Nephron progenitor cell (in vitro differentiated cells): ENCODE data around the gene STXBP5.

Experiments used
- DNase-seq: peaks from one replicate; pipeline ENCODE4 v3.0.0; 2021
- H3K27ac Mint-ChIP-seq: 2 replicates; pipeline ENCODE4 v1.8.0; 2021; ENCODE audit warnings: mild to moderate bottlenecking, moderate library complexity, mixed read lengths
- H3K27me3 Mint-ChIP-seq: 2 replicates; pipeline ENCODE4 v1.8.0; 2021; ENCODE audit warnings: mild to moderate bottlenecking, low read depth, mixed read lengths; ENCODE audit not compliant: poor library complexity
- H3K36me3 Mint-ChIP-seq: 2 replicates; pipeline ENCODE4 v1.8.0; 2021; ENCODE audit warnings: low read depth, mixed read lengths
- H3K4me1 Mint-ChIP-seq: 2 replicates; pipeline ENCODE4 v1.8.0; 2021; ENCODE audit warnings: mixed read lengths
- H3K4me3 Mint-ChIP-seq: 2 replicates; pipeline ENCODE4 v1.8.0; 2021; ENCODE audit warnings: mild to moderate bottlenecking, moderate library complexity, mixed read lengths
- H3K9me3 Mint-ChIP-seq: 2 replicates; pipeline ENCODE4 v1.8.0; 2021; ENCODE audit warnings: mild to moderate bottlenecking, moderate library complexity, mixed read lengths
- TF ChIP-seq, protein P1 (sequence below): fragments of 200-600 bp; sonication (generic); IDR thresholded peaks from 2 replicates; pipeline ENCODE4 v1.5.0; 2021; ENCODE audit warnings: antibody characterized with exemption

Gene STXBP5

DNA sequence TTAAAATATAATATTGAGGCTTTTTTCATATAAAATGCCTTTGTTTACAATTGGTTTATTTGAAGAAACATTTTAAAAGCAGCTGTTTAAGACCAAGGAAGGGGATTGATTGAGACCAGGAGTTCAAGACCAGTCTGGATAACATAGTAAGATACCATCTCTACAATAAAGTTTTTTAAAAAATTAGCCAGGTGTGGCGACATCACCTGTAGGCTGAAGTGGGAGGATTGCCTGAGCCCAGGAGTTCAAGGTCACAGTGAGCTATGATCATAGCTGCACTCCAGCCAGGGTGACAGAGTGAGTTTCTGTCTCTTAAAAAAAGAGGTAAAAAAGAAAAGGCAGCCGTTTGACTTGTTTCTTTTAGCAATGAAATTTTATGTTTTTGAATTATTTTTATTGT lies 117.0 kb downstream of the STXBP5 start:
- Mint-ChIP-seq H3K4me3 (no peak overlapping the region), H3K36me3 (peaks cover 22% of the 10 kb centered on the region), H3K4me1 (no peaks in the 10 kb centered on the region), H3K27ac (no peak overlapping the region), H3K27me3 (no peaks in the 10 kb centered on the region), H3K9me3 (no peaks in the 10 kb centered on the region)
- no peak for DNase-seq
- TF ChIP-seq, protein P1, sequence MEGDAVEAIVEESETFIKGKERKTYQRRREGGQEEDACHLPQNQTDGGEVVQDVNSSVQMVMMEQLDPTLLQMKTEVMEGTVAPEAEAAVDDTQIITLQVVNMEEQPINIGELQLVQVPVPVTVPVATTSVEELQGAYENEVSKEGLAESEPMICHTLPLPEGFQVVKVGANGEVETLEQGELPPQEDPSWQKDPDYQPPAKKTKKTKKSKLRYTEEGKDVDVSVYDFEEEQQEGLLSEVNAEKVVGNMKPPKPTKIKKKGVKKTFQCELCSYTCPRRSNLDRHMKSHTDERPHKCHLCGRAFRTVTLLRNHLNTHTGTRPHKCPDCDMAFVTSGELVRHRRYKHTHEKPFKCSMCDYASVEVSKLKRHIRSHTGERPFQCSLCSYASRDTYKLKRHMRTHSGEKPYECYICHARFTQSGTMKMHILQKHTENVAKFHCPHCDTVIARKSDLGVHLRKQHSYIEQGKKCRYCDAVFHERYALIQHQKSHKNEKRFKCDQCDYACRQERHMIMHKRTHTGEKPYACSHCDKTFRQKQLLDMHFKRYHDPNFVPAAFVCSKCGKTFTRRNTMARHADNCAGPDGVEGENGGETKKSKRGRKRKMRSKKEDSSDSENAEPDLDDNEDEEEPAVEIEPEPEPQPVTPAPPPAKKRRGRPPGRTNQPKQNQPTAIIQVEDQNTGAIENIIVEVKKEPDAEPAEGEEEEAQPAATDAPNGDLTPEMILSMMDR: no peak

DNA sequence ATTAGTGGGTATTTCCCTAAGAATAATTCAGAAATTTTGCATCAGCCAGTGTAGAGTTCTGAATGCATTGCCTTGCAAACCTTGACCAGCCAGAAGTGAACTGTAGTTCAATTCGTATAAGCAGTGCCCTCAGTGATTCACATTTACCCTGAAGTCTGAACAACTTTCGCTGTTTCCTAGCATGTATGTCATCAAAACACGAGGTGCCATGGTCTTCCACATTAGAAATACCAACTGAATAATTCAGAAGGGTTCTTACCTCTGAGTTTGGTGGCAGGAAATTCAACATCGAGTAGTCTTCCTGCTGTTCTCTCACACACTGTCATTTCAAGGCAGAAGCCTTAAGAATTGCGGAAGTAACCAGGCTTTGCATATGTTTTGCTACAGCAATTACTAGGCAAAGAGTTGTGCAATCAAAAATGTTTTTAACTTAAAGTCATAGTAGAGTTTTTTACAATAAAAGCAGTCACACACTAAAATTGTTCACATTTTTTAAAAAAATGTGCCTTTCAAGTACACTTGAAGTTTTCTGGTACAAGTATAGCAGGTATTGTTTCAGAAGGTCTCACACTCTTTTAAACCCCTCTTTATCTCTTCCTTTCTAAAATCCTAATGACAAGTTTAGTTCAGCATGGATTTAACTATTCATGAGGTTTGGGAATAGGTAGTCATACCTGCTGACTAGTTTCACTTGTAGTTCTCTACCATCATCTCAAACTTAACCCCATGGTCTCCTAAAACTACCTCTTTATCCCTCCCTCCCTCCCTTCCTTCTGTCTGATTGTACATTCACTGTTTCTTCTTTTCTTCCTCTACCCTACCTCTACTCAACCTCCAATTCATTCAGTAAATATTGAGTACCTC lies 118.3 kb downstream of the STXBP5 start:
- TF ChIP-seq, protein P1: no peak
- Mint-ChIP-seq H3K27ac (no peak overlapping the region), H3K36me3 (peaks cover 29% of the 10 kb centered on the region), H3K27me3 (no peaks in the 10 kb centered on the region), H3K9me3 (no peaks in the 10 kb centered on the region), H3K4me3 (no peak overlapping the region), H3K4me1 (peaks cover 10% of the 10 kb centered on the region)
- DNase-seq: no peak

DNA sequence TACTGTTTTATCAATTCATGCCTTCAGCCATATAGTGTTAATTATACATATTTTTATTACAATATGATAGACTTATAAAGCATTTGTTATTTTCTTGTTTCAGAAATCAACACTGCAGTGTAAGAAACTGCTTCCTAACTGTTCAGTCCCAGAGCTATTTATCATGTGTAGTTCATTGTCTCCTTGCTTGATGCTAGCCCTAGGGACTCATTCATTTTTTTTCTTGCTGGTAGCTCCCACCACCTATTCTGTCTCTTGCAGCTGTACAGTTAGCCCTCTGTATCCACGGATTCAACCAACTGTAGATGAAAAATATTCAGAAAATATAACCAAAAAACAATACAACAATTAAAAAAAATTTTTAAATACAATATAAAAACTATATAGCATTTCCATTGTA lies 121.3 kb downstream of the STXBP5 start:
- no peaks in the 10 kb centered on the region for H3K9me3 Mint-ChIP-seq
- no peak for DNase-seq
- H3K4me1 Mint-ChIP-seq: peaks cover 10% of the 10 kb centered on the region
- no peak overlapping the region for H3K27ac Mint-ChIP-seq
- H3K27me3 Mint-ChIP-seq: no peaks in the 10 kb centered on the region
- no peak overlapping the region for H3K4me3 Mint-ChIP-seq
- TF ChIP-seq, protein P1: no peak
- peaks cover 36% of the 10 kb centered on the region for H3K36me3 Mint-ChIP-seq

DNA sequence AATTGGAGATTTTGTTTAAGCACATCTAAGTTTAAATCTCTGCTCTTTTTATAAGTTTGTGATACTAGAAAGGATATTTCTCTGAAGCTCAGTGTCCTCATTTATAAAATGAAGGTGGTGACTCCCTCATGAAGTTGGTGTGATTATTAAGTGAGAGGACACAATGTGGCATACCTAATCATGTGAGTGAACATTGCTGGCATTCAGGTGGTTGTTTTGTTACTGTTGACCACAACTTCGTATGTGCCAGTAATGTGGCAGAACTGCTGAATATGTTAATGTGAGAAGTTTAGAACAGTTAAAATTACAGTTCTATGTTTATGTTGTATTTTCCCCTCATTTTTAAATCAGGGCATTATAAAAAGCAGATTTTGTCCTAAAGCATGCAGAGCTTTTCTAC lies 127.2 kb downstream of the STXBP5 start:
- H3K36me3 Mint-ChIP-seq: peaks cover 22% of the 10 kb centered on the region
- TF ChIP-seq, protein P1: no peak
- H3K4me1 Mint-ChIP-seq: peaks cover 10% of the 10 kb centered on the region
- no peaks in the 10 kb centered on the region for H3K27me3 Mint-ChIP-seq
- no peak for DNase-seq
- H3K9me3 Mint-ChIP-seq: no peaks in the 10 kb centered on the region
- H3K27ac Mint-ChIP-seq: no peak overlapping the region
- no peak overlapping the region for H3K4me3 Mint-ChIP-seq

DNA sequence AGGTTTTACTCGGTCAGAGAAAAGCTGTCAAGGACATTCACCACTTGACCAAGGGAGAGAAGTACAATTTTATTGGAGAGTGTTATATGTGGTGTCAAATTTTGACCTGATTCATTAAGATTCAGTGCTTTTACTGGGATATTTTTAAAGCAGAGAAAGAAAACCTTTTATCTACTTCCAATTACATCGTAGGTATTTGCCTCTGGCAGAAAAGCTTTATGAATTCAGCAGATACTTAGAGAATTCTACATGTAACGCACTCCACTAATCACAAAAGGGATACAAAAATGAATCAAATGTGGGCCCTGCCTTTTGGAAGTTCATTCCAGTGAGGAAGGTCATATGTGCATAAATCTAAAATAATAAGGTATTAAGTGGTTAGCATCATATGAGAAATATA lies 133.7 kb downstream of the STXBP5 start:
- Mint-ChIP-seq H3K4me1 (no peaks in the 10 kb centered on the region), H3K4me3 (no peak overlapping the region), H3K36me3 (peaks cover 5% of the 10 kb centered on the region), H3K27ac (no peak overlapping the region), H3K27me3 (no peaks in the 10 kb centered on the region), H3K9me3 (no peaks in the 10 kb centered on the region)
- TF ChIP-seq, protein P1: no peak
- DNase-seq: no peak

DNA sequence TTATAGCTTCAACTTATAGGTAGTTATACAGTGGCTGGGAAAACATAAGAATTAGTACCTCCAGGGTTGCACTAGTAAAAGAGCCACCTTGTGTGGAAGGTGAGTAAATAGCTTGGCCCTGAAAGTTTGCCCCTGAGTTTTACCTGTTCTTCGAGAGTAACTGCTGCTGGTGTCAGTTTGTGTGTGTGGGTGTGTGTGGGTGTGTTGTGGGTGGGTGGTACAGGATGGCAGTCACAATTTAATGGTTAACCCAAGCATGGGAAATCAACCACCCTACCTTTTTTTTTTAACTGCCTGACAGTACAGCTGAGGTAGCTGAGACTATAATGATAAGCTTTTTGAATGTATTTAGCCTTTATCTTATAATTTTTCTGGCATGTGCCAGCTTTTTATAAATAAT lies 137.3 kb downstream of the STXBP5 start:
- DNase-seq: no peak
- Mint-ChIP-seq H3K36me3 (peaks cover 12% of the 10 kb centered on the region), H3K4me3 (no peak overlapping the region), H3K9me3 (no peaks in the 10 kb centered on the region), H3K27me3 (no peaks in the 10 kb centered on the region), H3K4me1 (no peaks in the 10 kb centered on the region), H3K27ac (peak overlapping the region; percentile 13)
- TF ChIP-seq, protein P1: no peak
